ENCODE data around the gene IRX6.

The IRX6 gene

GRCh38 chr16:55324285-55325079, 479 bp downstream of the IRX6 start:
- peak; percentile 5 for DNase-seq

GRCh38 chr16:55325080-55325447, 1.1 kb downstream of the IRX6 start:
- DNase-seq: no peak

GRCh38 chr16:55325458-55326109, 1.6 kb downstream of the IRX6 start:
- DNase-seq: no peak

GRCh38 chr16:55326261-55327092, 2.5 kb downstream of the IRX6 start:
- no peak for DNase-seq

GRCh38 chr16:55328611-55329569, 4.9 kb downstream of the IRX6 start:
- no peak for DNase-seq

- DNase-seq: no peak
These were observed 5.9 kb downstream of the IRX6 start for GRCh38 chr16:55329791-55330428.

- no peak for DNase-seq
These were observed 7.0 kb downstream of the IRX6 start for GRCh38 chr16:55330781-55331647.

- no peak for DNase-seq
These were observed 7.7 kb downstream of the IRX6 start for GRCh38 chr16:55331648-55332185.

- DNase-seq: no peak
These were observed 9.7 kb downstream of the IRX6 start for GRCh38 chr16:55333684-55334083.

- no peak for DNase-seq
These were observed 14.6 kb downstream of the IRX6 start for GRCh38 chr16:55338646-55339045.

- no peak for DNase-seq
These were observed 16.4 kb downstream of the IRX6 start for GRCh38 chr16:55340445-55340844.

GRCh38 chr16:55341681-55342080, 17.7 kb downstream of the IRX6 start:
- no peak for DNase-seq

- no peak for DNase-seq
These were observed 22.5 kb downstream of the IRX6 start for GRCh38 chr16:55346475-55346874.

- DNase-seq: no peak
These were observed 25.9 kb downstream of the IRX6 start for GRCh38 chr16:55349867-55350266.

- no peak for DNase-seq
These were observed 27.0 kb downstream of the IRX6 start for GRCh38 chr16:55350984-55351383.

GRCh38 chr16:55351936-55352335, 27.9 kb downstream of the IRX6 start:
- no peak for DNase-seq

GRCh38 chr16:55357241-55357640, 33.2 kb downstream of the IRX6 start:
- no peak for DNase-seq

- DNase-seq: no peak
These were observed 35.9 kb downstream of the IRX6 start for GRCh38 chr16:55359946-55360345.

- DNase-seq: no peak
These were observed 40.8 kb downstream of the IRX6 start for GRCh38 chr16:55364811-55365210.

GRCh38 chr16:55367301-55367811, 43.4 kb downstream of the IRX6 start:
- no peak for DNase-seq

Measured in NCI-H1092 treated with DMSO at 0.1 percent for 48 hours (cell line).